ENCODE data around the gene SLC15A5. TPM values are rescaled to one million over a fixed set of nuclear protein-coding genes. Genes with fewer than 3 reads are reported as not detected.

SLC15A5 gene
- polyA plus RNA-seq (2013, experiment 1 of 2; ENCODE audit: insufficient read length) = 0.05 TPM
- polyA plus RNA-seq (2013, experiment 2 of 2; ENCODE audit: insufficient read length) = not detected

- DNase-seq = no peak
Measured at GRCh38 chr12:16277585-16277984, at the start of gene SLC15A5. Gene SLC15A5 (minus strand): TSS chr12:16277685. CDS start chr12:16277685, 0 bp downstream.

DNA sequence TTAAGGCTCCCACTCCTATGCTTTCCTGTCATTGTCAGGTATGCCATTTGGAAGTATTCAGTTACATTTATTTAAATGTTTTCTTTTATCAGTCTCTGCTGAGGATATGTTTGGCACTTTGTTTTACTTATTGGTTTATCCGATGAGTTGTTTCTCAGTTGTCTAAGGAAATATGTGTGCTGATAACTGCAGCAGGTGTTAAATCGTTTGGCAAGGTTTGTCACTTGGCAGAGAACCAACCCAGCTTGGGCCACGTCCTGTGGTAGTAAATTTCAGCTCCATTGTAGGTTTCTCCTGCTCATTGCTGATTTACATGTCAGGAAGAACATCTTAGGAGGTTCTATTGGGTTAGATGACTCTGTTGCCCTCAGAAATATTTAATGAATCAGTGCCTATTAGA, 47.9 kb upstream of the SLC15A5 start:
- DNase-seq = no peak

DNA sequence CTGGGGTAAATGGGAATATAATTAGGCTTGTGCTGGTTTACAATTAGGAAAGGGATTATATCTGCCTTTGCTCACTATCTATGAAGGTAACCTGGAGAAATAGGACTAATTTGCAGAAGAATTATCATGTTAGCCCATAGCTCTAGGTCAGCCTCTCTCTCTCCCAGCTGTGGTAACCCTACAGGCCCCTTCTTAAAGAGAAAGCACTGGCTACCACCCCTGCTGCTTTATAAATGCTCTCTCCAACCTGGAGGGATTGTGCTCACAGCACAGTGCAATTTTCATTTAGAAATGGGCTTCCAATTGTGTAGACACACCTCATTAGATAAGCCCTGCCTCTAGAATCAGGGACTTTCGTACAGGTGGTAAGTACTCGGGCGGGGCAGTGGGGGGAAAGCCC, 47.3 kb upstream of the SLC15A5 start:
- DNase-seq = no peak

DNA sequence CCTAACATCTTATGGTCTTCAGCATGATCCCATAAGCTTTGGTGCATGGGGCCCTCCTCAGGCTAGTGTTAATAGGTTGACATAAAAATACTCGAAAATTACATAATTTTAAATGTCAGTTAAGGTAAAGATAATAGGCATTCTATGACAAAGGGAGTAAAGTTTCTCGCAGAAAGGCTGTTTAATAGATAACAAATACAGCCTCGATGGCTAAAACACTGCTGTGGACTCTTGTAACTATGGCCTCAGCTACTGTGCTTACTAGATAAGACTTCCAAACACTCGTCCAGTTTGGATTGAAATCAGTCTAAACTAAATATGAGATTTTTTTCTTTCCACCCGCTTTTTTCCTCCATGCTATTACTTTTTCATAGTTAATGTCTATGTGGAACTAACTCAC, 46.8 kb upstream of the SLC15A5 start:
- no peak for DNase-seq

- no peak for DNase-seq
Measured at GRCh38 chr12:16323638-16324037, 46.2 kb upstream of the SLC15A5 start.

DNA sequence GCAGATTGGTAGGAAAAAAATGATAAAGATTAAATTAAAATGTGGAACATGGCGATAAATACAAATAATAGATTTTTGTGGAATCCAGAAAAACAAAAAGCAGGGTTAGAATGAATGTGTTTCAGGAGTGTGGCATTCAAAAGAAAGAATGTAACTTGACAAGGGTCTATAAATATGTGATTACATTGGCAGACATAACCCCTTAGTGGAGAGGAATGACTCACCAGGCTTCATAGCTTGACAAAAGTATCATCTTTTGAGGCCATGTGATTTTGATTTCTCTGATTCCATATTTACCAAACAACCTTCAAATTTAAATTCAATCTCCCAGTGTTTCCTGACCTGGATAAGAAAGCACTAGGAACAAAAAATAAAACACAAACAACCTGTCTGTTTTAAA, 45.5 kb upstream of the SLC15A5 start:
- DNase-seq = peak; percentile 56

DNA sequence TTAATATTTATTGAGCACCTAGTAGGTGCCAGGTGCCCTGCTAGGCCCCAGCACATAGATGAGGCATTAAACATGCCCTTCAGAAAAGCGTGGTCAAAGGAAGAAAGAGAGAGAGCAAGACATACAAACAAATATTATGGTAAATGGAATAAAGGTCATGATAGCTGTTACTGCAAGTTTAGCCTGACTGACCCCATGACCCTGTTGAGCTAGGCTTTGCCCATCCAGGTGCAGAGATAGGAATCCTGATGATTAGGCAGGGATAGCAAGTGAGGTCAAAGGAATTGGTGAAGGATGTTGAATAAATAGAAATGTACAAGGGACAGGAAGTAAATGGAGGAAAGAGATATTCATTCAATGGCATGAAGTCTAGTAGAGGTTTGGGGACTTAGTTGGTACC, 33.4 kb upstream of the SLC15A5 start:
- no peak for DNase-seq

GRCh38 chr12:16307856-16308475, 30.5 kb upstream of the SLC15A5 start:
- no peak for DNase-seq

DNA sequence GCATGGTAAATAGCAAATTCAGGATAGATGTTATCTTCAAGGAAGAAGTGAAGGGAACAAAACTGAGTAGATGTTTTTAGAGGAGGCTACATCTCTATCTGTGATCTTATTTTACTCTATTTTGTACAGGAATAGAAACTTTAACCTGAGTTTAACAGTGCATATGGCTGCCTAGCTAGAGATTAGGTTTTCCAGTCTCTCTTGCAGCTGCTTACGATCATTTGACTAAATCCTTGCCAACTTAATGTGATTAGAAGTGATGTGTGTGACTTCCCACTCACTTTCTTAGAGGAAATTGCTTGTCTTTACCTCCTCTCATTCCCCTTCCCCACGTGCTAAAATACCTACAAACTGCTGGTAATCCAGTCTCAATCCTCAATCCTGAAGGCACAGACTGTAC, 26.5 kb upstream of the SLC15A5 start:
- no peak for DNase-seq

GRCh38 chr12:16300736-16301135, 23.3 kb upstream of the SLC15A5 start:
- DNase-seq = no peak

DNA sequence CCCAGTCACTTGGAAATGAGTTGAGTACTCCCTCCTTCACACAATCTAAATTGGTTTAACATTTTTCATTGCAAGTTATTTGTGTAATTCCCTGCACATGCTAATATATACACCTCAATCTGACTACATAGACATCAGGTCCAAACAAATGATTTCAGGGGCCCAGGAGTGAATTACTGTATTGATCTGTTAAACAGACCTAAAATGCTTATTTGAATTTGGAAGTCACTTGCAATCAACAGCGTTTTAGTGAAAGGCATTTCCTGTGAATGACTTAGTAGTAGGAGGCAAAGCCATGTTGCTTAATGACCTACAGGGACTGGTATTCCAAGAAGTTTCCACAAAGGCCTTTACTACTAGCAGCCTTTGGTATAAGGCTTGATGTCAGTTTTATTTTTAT, 22.6 kb upstream of the SLC15A5 start:
- DNase-seq = peak; percentile 22

- peak; percentile 9 for DNase-seq
Measured at GRCh38 chr12:16299403-16299802, 21.9 kb upstream of the SLC15A5 start.

DNA sequence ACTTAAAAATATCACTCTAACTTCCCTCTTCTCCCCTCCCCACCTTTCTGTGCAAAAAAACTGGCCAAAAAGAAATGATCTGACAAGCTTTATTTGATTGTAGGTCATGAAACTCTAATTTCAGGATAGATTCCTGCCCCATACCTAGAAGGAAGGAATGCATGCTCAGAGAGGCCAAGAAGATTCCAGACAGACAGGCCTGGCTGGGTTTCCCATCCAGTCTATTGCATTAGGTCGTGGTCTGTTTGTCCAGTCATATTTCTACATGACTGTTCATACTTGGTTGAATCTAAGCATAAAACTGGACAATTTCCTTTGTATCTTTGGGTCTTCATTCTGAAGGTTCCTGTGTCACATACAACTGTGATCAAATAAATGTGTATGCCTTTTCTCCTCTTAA, 20.0 kb upstream of the SLC15A5 start:
- peak; percentile 6 for DNase-seq

- DNase-seq = no peak
Measured at GRCh38 chr12:16294376-16294956, 17.0 kb upstream of the SLC15A5 start.

DNA sequence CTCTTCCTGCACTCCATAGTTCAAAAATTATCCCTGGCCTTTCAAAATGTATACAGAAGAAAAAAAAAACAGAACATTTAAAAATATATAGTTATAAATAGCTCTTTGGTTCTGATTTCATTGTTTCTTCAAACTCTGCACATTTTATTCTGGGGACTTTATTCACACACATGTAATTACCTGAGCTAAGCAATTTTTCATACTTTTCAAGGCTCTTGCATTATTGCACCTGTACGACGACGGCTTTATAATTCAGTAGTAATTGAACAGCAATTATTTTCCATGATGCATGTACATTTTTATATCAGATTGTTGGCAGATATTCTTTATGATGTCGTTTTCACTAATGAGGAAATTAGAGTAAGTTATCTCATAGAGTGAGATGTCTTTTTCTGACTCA, 13.5 kb upstream of the SLC15A5 start:
- DNase-seq = no peak

DNA sequence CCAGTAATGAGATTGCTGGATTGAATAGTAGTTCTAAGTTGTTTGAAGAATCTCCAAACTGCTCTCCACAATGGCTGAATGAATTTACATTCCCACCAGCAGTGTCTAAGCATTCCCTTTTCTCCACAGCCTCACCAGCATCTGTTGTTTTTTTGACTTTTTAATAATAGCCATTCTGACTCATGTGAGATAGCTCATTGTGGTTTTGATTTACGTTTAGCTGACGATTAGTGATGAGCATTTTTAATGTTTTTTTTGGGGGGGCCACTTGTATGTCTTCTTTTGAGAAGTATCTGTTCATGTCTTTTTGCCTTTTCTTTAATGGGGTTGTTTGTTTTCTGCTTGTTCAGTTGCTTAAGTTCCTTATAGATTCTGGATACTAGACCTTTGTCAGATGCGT, 8.1 kb upstream of the SLC15A5 start:
- peak; percentile 26 for DNase-seq

- DNase-seq = no peak
Measured at GRCh38 chr12:16282978-16283377, 5.5 kb upstream of the SLC15A5 start.

GRCh38 chr12:16282081-16282480, 4.6 kb upstream of the SLC15A5 start:
- DNase-seq = no peak

DNA sequence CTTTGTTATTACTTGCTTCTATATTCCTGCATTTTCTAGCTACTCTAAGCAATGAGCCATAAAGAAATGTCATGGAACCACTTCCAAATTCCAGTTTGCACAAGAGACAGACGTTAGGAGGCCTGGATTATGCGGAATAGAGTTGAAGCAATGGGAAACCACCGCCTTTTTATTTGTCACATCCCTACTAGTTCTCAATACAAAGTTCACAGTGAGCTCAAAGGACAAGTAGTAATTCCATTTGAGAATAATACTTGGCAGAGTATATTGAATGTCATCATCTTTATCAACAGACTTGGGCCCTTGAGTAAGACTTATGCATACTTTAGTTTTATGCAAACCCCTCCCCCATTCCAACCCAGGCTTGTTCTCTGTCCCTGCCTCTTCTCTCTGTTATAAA, 3.7 kb upstream of the SLC15A5 start:
- peak; percentile 50 for DNase-seq

DNA sequence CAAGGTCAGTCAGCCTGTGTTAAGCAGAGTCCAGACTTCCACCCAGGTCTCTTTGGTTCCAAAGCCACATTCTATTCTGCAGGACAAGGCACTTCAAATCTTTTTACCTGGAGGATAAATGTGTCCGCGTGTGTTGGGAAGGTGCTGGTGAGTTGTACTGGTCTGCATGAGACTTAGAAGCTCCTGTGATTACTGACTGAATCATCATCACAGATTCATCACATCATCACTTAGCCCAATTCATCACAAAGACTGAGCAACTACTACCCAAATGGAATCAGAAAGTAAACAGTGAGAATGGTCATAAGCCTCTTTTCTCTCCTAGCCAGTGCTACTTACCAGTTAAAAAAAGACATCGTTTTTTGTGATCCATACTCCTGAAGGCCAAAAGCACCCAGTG, 5.3 kb downstream of the SLC15A5 start:
- no peak for DNase-seq

- DNase-seq = no peak
Measured at GRCh38 chr12:16271062-16271461, 6.4 kb downstream of the SLC15A5 start.

- no peak for DNase-seq
Measured at GRCh38 chr12:16269946-16270345, 7.5 kb downstream of the SLC15A5 start.

GRCh38 chr12:16266085-16266484, 11.4 kb downstream of the SLC15A5 start:
- no peak for DNase-seq

DNA sequence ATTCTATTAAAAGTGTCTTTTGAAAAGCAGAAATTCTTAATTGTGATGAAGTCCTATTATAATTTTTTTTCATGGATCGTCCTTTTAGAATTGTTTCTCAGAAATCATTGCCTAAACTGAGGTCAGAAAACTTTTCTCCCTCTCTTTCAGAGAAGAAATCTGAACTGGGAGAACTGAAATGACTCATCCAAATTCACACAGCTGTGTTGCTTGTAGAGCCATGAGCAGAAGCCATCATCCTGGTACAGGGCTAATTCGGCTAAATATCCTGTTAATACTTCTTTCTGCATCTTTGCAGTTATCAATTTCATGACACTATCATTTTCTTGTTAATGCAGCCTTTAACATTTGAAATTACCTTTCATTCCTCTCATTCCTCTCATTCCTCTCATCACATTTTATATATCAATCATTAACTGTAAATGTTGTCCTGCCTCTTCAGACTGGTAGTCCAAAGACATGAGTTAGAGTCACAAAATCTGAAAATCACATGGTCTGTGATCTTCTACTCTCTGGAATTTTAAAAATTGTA, 15.5 kb downstream of the SLC15A5 start:
- DNase-seq = no peak
